H1 (cell line): Measurements from ENCODE around the gene INTS1. TPM values are rescaled to one million over a fixed set of nuclear protein-coding genes. Genes with fewer than 3 reads are reported as not detected.

Experiments used
- CHD7 ChIP-seq: fragments of 300-600 bp; sonication (generic); IDR thresholded peaks from 2 replicates; pipeline ENCODE4 v1.7.1; 2012; ENCODE audit warnings: low read length, moderate library complexity, mild to moderate bottlenecking, inconsistent platforms; ENCODE audit not compliant: insufficient replicate concordance
- NRF1 ChIP-seq: IDR thresholded peaks from 2 replicates; pipeline ENCODE4 v1.6.1; 2011; ENCODE audit warnings: mild to moderate bottlenecking, low read depth, low read length, improper control_type of control experiment
- SP2 ChIP-seq: IDR thresholded peaks from 2 replicates; pipeline ENCODE4 v1.6.1; 2012; ENCODE audit warnings: mild to moderate bottlenecking, low read length, inconsistent platforms
- SRF ChIP-seq: IDR thresholded peaks from 2 replicates; pipeline ENCODE4 v1.6.1; 2011; ENCODE audit warnings: mild to moderate bottlenecking, low read depth, low read length, moderate library complexity
- polyA plus RNA-seq, 7 experiments: library from polyadenylated mRNA; depleted of rRNA in 3 of 7; stranded (reverse) in 5 of 7; unstranded in 2 of 7; fragments of >200 nt in 5 of 7; fragments of 200-250 nt in 2 of 7; gene quantifications; 1 replicate in 5 of 7; 2 replicates in 1 of 7; 4 replicates in 1 of 7; pipeline versions ENCODE4 v1.2.1 to v1.2.3, GENCODE V29; 2011 to 2013; ENCODE audit warnings: missing spikeins in 2 of 7, mixed read lengths in 2 of 7
- total RNA-seq: library from RNA; stranded (reverse); fragmentation: NEBNext Ultra II Directional; extraction: Animal tissue kit (Norgen Biotek cat#: 25700); gene quantifications from 2 replicates; pipeline ENCODE4 v1.2.1, GENCODE V29; 2021

Gene INTS1
- total and polyA plus RNA-seq, 2 of the 8 experiments (the other 6 are each of a cell fraction or from before 2014, with no cell fraction given) = 76.9 to 104 TPM

DNA sequence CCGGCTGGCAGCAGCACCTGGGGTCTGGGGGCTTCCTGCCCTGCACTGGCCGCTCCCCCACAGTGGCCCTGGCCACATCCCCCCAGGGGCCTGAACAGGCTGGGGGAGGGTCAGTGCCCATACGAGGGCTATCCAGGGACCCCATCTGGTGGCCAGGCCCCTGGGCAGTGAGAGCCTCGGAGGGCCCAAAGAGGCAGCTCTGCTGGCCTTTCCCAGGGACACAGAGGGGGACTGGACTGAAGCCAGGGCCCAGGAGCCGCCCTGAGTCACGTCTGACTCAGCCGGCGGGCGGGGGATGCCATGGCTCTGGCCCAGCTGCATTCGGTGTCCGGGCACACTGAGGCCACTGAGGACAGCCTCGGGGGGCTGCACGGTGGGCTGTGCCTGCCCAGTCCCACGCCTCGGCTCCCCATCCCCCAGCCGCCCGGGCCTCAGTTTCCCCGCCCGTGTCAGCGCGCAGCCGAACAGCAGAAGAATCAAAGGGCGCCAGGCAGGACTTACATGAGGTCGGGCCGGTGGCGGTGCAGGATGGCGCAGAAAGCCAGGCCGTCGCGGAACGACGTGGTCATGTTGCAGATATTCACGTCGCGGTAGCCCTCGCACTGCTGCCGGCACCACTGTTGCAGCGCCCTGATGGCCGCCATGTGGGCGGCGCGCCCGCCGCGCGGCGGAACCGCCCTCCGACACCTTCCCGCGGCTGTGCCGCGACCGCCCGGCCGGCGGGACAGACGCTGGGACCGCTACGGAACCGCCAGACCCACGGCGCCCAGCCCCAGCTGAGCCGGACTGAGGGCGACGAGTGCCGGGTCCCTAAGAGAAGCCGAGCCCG, 45.3 kb downstream of the INTS1 start, which contains the start of gene MICALL2 (continued):
- TF ChIP-seq CHD7 = no peak
- no peak for TF ChIP-seq NRF1
- TF ChIP-seq SRF = no peak
- TF ChIP-seq SP2 = no peak
- TF ChIP-seq, all 59 proteins: peak for 12
